Activated T-helper 1 cell treated with anti-CD3 and anti-CD28 coated beads, Interleukin-12 subunit alpha, Interleukin-12 subunit beta, Interleukin-2, Interleukin-4 antibody, amounts not matched to agents 30 ng/mL and 10 ng/mL and 1 ng/mL, durations not matched to agents 14 hours and 24 hours and 36 hours (primary cell): ENCODE results near the gene MZT2A. TPM values are rescaled to one million over a fixed set of nuclear protein-coding genes. Genes with fewer than 3 reads are reported as not detected.
"Not testable (repeated sequence)": the region's sequence is repeated elsewhere in the genome, so short reads cannot be mapped to it uniquely, and the experiment has no call there.

Experiments
- DNase-seq: peaks from one replicate; pipeline ENCODE4 v3.0.0; 2021; ENCODE audit warnings: low spot score
- H3K27ac Mint-ChIP-seq: one replicate; pipeline ENCODE4 v1.8.0; 2021; ENCODE audit warnings: mild to moderate bottlenecking, mixed read lengths
- H3K27me3 Mint-ChIP-seq: one replicate; pipeline ENCODE4 v1.8.0; 2022; ENCODE audit warnings: mild to moderate bottlenecking, moderate library complexity, mixed read lengths; ENCODE audit not compliant: insufficient read depth
- H3K36me3 Mint-ChIP-seq: one replicate; pipeline ENCODE4 v1.8.0; 2021; ENCODE audit warnings: low read depth, mixed read lengths
- H3K4me1 Mint-ChIP-seq: one replicate; pipeline ENCODE4 v1.8.0; 2021; ENCODE audit warnings: low read depth, mixed read lengths
- H3K4me3 Mint-ChIP-seq: one replicate; pipeline ENCODE4 v1.8.0; 2021; ENCODE audit warnings: mild to moderate bottlenecking, moderate library complexity, mixed read lengths
- H3K9me3 Mint-ChIP-seq: one replicate; pipeline ENCODE4 v1.8.0; 2021; ENCODE audit warnings: mixed read lengths
- intact Hi-C: fragments of 100-400 bp; cut with micrococcal nuclease; formaldehyde crosslinking; loops from one replicate; pipeline ENCODE4 v1.15.1; 2024
- total RNA-seq: library from RNA; stranded (reverse); gene quantifications from 2 replicates; pipeline ENCODE4 v1.2.3, GENCODE V29; 2022

The MZT2A gene
- total RNA-seq, 1 donor from 2014 or later: 101 TPM

- Mint-ChIP-seq H3K36me3 (peaks cover 16% of the 10 kb centered on the region), H3K27me3 (no peaks in the 10 kb centered on the region), H3K9me3 (no peaks in the 10 kb centered on the region), H3K4me1 (peaks cover 8% of the 10 kb centered on the region), H3K4me3 (no peak overlapping the region), H3K27ac (peak overlapping the region; percentile 18)
- intact Hi-C loops: no loop called here
- DNase-seq: no peak
Observed at GRCh38 chr2:131517106-131517831, 25.1 kb upstream of the MZT2A start.

DNA sequence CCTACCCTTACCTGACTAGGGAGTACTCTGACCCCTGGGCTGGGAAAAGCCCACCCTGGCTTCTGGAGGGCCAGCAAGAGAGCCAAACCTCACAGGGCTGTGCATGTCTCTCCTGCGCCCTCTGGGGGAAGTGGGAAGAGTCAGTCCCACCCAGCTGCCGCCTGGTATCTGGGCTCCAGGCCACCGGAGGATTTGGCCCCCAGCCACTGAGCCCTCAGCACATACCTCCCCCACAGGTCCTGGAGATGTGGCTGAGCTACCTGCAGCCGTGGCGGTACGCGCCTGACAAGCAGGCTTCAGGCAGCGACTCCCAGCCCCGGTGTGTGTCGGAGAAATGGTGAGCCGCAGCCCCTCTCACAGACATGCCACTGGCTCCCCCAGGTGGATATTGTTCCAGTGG lies 24.4 kb upstream of the MZT2A start:
- H3K9me3 Mint-ChIP-seq, H3K27ac Mint-ChIP-seq, H3K27me3 Mint-ChIP-seq, intact Hi-C loops, DNase-seq, H3K4me3 Mint-ChIP-seq, H3K4me1 Mint-ChIP-seq: not testable (repeated sequence)
- peaks cover 13% of the 10 kb centered on the region for H3K36me3 Mint-ChIP-seq

DNA sequence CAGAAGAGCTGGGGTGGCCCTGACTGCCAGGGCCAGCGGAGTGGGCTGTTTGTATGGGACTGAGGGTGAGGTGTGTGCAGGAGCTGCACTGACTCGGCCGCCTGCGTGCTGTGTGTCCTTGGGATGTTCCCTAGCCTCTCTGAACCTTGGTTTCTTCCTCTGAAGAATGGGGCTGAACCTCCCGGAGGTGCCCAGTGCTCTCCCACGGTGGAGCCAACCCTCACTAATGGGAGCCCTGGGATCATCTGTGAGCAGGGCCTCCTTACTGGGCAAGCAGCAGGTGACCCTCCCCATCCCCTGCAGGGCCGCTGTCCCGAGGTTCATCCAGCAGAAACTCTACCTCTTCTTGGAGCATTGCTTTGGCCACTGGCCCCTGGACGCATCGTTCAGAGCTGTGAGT lies 23.8 kb upstream of the MZT2A start:
- intact Hi-C loops: no loop called here
- Mint-ChIP-seq H3K4me1 (peaks cover 8% of the 10 kb centered on the region), H3K4me3 (no peak overlapping the region), H3K27ac (no peak overlapping the region), H3K27me3 (no peaks in the 10 kb centered on the region), H3K9me3 (no peaks in the 10 kb centered on the region), H3K36me3 (peaks cover 13% of the 10 kb centered on the region)
- no peak for DNase-seq

GRCh38 chr2:131515235-131515634 lies 23.0 kb upstream of the MZT2A start:
- DNase-seq, H3K9me3 Mint-ChIP-seq, H3K27me3 Mint-ChIP-seq, H3K4me3 Mint-ChIP-seq, H3K4me1 Mint-ChIP-seq, H3K27ac Mint-ChIP-seq, intact Hi-C loops: not testable (repeated sequence)
- peaks cover 13% of the 10 kb centered on the region for H3K36me3 Mint-ChIP-seq

GRCh38 chr2:131514408-131515166 lies 22.4 kb upstream of the MZT2A start:
- intact Hi-C loops, H3K27me3 Mint-ChIP-seq, H3K9me3 Mint-ChIP-seq, DNase-seq, H3K4me3 Mint-ChIP-seq, H3K4me1 Mint-ChIP-seq: not testable (repeated sequence)
- Mint-ChIP-seq H3K27ac (peak overlapping the region; percentile 29), H3K36me3 (peaks cover 13% of the 10 kb centered on the region)

- H3K9me3 Mint-ChIP-seq, H3K27ac Mint-ChIP-seq, H3K4me3 Mint-ChIP-seq, intact Hi-C loops, H3K27me3 Mint-ChIP-seq, H3K4me1 Mint-ChIP-seq, DNase-seq: not testable (repeated sequence)
- H3K36me3 Mint-ChIP-seq: peaks cover 16% of the 10 kb centered on the region
Observed at GRCh38 chr2:131511969-131512870, 20.0 kb upstream of the MZT2A start.

- DNase-seq, H3K27me3 Mint-ChIP-seq, H3K9me3 Mint-ChIP-seq, H3K4me1 Mint-ChIP-seq, H3K4me3 Mint-ChIP-seq, H3K27ac Mint-ChIP-seq, intact Hi-C loops: not testable (repeated sequence)
- H3K36me3 Mint-ChIP-seq: peaks cover 17% of the 10 kb centered on the region
Observed at GRCh38 chr2:131511291-131511968, 19.2 kb upstream of the MZT2A start.

- Mint-ChIP-seq H3K36me3 (peaks cover 21% of the 10 kb centered on the region), H3K4me1 (peaks cover 17% of the 10 kb centered on the region), H3K9me3 (no peaks in the 10 kb centered on the region), H3K27me3 (no peaks in the 10 kb centered on the region), H3K4me3 (no peak overlapping the region), H3K27ac (no peak overlapping the region)
- intact Hi-C loops: no loop called here
- no peak for DNase-seq
Observed at GRCh38 chr2:131509615-131510014, 17.4 kb upstream of the MZT2A start.

DNA sequence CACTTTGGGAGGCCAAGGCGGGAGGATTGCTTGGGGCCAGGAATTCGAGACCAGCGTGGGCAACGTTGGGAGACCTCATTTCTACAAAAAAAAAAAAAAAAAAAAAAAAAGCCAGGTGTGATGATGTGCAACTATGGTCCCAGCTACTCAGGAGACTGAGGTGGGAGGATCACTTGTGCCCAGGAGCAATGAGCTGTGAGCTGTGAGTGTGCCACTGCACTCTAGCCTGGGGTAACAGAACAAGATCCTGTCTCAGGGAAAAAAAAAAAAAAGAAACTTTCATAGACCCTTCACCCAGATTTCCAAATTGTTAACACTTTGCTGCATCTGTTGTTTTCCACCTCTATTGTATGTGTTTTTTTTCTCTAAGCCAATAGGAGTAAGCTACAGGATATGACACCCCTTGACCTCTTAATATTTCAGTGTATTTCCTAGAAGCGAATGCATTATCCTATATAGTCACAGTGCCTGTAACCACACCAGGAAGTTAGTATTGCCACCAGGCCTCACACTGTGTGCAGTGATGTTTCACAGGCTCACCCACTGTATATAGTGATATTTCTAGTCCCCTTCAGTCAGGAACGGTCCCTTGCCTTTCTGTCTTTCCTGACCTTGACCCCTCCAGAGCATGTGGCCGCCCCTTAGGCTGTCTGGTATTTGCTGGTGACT lies 12.0 kb upstream of the MZT2A start:
- peak overlapping the region; percentile 80 for H3K27ac Mint-ChIP-seq
- H3K9me3 Mint-ChIP-seq, intact Hi-C loops, H3K27me3 Mint-ChIP-seq, DNase-seq: not testable (repeated sequence)
- H3K4me3 Mint-ChIP-seq: peak overlapping the region; percentile 19
- H3K4me1 Mint-ChIP-seq: peaks cover 15% of the 10 kb centered on the region
- peaks cover 30% of the 10 kb centered on the region for H3K36me3 Mint-ChIP-seq

DNA sequence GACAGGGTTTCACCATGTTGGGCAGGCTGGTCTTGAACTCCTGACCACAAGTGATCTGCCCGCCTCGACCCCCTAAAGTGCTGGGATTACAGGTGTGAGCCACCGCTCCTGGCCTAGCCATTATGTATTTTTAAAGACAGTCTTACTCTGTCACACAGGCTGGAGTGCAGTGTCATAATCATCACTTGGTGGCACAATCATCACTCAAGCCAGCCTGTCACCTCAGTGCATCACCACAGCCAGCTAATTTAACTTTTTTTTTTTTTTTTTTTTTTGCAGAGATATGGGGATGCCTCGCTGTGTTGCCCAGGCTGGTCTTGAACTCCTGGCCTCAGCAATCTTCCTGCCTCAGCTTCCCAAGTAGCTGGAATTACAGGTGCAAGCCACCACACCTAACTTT lies 11.4 kb upstream of the MZT2A start:
- H3K4me3 Mint-ChIP-seq, DNase-seq, intact Hi-C loops, H3K27me3 Mint-ChIP-seq, H3K9me3 Mint-ChIP-seq: not testable (repeated sequence)
- peaks cover 34% of the 10 kb centered on the region for H3K36me3 Mint-ChIP-seq
- peak overlapping the region; percentile 58 for H3K27ac Mint-ChIP-seq
- peaks cover 19% of the 10 kb centered on the region for H3K4me1 Mint-ChIP-seq

GRCh38 chr2:131498321-131498973 lies 6.2 kb upstream of the MZT2A start:
- Mint-ChIP-seq H3K4me1 (peaks cover 31% of the 10 kb centered on the region), H3K36me3 (peaks cover 24% of the 10 kb centered on the region), H3K27ac (peak overlapping the region; percentile 78)
- H3K4me3 Mint-ChIP-seq, H3K27me3 Mint-ChIP-seq, DNase-seq, H3K9me3 Mint-ChIP-seq, intact Hi-C loops: not testable (repeated sequence)
